Measurements from ENCODE around the gene PLSCR5.

PLSCR5 gene

DNA sequence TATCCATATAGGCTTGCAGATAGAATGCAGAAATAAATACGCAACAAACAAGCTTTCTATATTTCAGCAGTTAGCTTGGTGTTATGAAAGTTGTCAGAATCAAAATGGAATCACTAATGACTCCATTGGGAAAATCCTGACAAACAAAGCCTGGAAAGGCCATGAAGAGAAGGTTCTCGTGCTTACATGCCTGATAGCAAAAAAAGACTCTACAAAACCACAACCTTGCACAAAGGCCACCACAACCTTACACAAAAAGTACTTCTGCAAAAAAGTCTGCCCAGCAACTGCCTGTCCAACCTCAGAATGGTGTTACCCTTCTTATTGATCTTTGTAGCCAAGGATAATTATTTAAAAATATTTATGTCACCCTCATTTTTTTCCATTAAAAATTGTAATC, 46.4 kb downstream of the PLSCR5 start:
- Histone ChIP-seq H3K27me3 (ENCODE audit: control insufficient read depth, insufficient read depth, low read length) (no peaks in the 10 kb centered on the region), H3K4me1 (ENCODE audit: control insufficient read depth, insufficient read depth, low read length) (no peaks in the 10 kb centered on the region; the same call in 1 of the 2 replicates), H3K9ac (ENCODE audit: low read depth, low read length) (no peak overlapping the region), H3K4me3 (ENCODE audit: low read depth, low read length) (no peak overlapping the region), H3K27ac (ENCODE audit: low read depth, low read length) (no peak overlapping the region), H3K36me3 (ENCODE audit: control insufficient read depth, insufficient read depth, low read length) (no peaks in the 10 kb centered on the region), H3K9me3 (ENCODE audit: control insufficient read depth, insufficient read depth, low read length) (no peaks in the 10 kb centered on the region; the same call in 1 of the 2 replicates)

DNA sequence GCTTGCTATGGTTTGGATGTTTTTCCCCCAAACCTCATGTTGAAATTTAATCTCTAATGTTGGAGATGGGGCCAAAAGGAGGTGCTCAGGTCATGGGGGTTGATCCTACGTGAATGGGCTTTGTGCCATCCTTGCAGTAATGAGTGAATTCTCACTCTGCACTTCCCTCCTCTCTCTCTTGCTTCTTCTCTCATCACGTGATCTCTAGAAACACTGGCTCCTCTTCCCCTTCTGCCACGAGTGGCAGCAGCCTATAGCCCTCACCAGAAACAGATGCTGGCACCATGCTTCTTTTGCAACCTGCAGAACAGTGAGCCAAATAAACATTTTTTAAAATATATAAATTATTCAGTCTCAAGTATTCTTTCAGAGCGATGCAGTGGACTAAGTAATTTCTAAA, 47.4 kb downstream of the PLSCR5 start:
- H3K27me3 ChIP-seq (ENCODE audit: control insufficient read depth, insufficient read depth, low read length) = no peaks in the 10 kb centered on the region
- H3K9ac ChIP-seq (ENCODE audit: low read depth, low read length) = no peak overlapping the region
- H3K36me3 ChIP-seq (ENCODE audit: control insufficient read depth, insufficient read depth, low read length) = no peaks in the 10 kb centered on the region
- H3K9me3 ChIP-seq (ENCODE audit: control insufficient read depth, insufficient read depth, low read length) = no peaks in the 10 kb centered on the region; the same call in 1 of the 2 replicates
- H3K4me1 ChIP-seq (ENCODE audit: control insufficient read depth, insufficient read depth, low read length) = no peaks in the 10 kb centered on the region; the same call in 1 of the 2 replicates
- H3K27ac ChIP-seq (ENCODE audit: low read depth, low read length) = no peak overlapping the region
- H3K4me3 ChIP-seq (ENCODE audit: low read depth, low read length) = no peak overlapping the region

DNA sequence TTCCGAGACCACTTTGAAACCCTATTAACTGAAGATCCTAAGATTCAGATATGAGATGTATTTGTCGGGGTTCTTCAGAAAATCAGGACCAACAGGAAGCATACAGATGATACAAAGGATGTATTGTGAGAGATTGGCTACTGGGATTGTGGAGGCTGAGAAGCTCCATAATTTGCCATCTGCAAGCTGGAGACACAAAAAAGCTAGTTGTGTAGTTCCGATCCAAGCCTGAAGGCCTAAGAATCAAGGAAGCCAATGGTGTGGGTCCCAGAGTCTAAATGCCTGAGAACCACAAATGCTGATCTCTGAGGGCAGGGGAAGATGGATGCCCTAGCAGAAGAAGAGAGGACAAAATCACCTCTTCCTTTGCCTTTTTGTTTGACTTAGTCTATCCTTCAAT, 49.8 kb downstream of the PLSCR5 start:
- Histone ChIP-seq H3K9me3 (ENCODE audit: control insufficient read depth, insufficient read depth, low read length) (no peaks in the 10 kb centered on the region; the same call in 1 of the 2 replicates), H3K36me3 (ENCODE audit: control insufficient read depth, insufficient read depth, low read length) (no peaks in the 10 kb centered on the region), H3K27me3 (ENCODE audit: control insufficient read depth, insufficient read depth, low read length) (no peaks in the 10 kb centered on the region), H3K4me1 (ENCODE audit: control insufficient read depth, insufficient read depth, low read length) (peaks cover 10% of the 10 kb centered on the region), H3K27ac (ENCODE audit: low read depth, low read length) (no peak overlapping the region), H3K9ac (ENCODE audit: low read depth, low read length) (no peak overlapping the region), H3K4me3 (ENCODE audit: low read depth, low read length) (no peak overlapping the region)

DNA sequence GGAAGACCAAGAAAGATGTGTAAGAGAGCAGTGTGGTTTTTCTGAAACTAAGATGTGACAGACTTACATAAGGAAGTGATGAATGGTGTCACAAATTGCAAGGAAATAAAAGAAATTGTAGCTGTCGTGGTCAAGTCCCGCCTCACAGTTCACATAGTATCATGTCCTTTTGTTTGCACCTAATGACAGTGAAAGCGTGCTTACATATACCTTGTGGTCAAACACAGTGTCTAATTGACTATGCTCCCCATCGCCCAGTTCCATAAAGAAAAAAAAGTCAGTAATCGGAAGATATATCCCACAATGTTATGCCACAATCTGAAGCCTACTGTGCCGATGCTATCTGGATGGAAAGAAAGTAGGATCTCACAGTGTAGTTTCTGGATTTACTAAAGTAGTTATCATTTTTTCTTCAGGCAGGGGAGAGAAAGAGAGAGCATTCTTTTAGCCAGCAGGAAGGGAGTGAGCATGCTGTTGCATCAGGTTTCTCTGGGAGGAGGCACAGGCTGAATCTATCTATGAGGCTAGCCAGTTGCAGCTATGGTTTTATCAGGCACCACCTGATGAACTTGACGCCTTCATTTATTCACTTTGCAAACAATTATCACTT, 50.9 kb downstream of the PLSCR5 start:
- no peak overlapping the region for H3K4me3 ChIP-seq (ENCODE audit: low read depth, low read length)
- H3K9ac ChIP-seq (ENCODE audit: low read depth, low read length) = no peak overlapping the region
- no peaks in the 10 kb centered on the region for H3K36me3 ChIP-seq (ENCODE audit: control insufficient read depth, insufficient read depth, low read length)
- peaks cover 20% of the 10 kb centered on the region for H3K4me1 ChIP-seq (ENCODE audit: control insufficient read depth, insufficient read depth, low read length)
- H3K27ac ChIP-seq (ENCODE audit: low read depth, low read length) = no peak overlapping the region
- no peaks in the 10 kb centered on the region; the same call in 1 of the 2 replicates for H3K9me3 ChIP-seq (ENCODE audit: control insufficient read depth, insufficient read depth, low read length)
- H3K27me3 ChIP-seq (ENCODE audit: control insufficient read depth, insufficient read depth, low read length) = no peaks in the 10 kb centered on the region

DNA sequence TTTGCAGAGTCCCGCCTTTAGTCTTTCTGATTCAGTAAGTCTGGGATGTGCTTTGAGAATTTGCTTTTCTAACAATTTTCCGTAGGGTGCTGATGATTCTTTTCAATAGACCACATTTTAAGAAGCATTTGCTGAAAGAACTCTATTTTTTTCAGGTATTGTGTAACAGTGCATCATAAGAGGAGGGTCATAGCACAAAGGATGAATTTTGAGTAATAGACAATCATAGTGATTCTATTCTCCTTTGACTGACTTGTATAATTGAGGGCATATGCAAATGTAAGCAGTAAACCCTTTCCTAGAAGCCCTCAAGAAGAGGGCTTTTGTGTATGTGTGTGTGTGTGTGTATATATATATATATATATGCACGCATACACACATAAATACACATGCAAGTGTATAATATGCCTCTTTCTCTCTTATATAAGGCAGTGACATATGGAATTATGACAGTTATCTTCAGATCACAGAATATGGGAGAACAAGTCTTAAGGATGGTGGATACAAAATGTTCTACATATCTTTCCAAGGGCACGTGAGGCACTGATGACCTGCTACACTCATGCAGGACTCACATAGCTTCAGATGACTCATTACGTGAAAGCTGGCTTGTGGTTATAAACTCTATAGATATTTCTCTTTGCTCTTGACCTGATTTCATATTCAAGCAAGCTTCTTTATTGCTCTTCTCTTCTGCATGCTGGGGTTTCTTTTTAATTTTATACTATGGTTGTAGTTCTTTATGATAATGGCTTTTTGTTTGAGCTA, 54.2 kb downstream of the PLSCR5 start:
- Histone ChIP-seq H3K36me3 (ENCODE audit: control insufficient read depth, insufficient read depth, low read length) (no peaks in the 10 kb centered on the region), H3K4me3 (ENCODE audit: low read depth, low read length) (no peak overlapping the region), H3K27me3 (ENCODE audit: control insufficient read depth, insufficient read depth, low read length) (no peaks in the 10 kb centered on the region), H3K27ac (ENCODE audit: low read depth, low read length) (no peak overlapping the region), H3K9ac (ENCODE audit: low read depth, low read length) (no peak overlapping the region), H3K9me3 (ENCODE audit: control insufficient read depth, insufficient read depth, low read length) (no peaks in the 10 kb centered on the region), H3K4me1 (ENCODE audit: control insufficient read depth, insufficient read depth, low read length) (peaks cover 24% of the 10 kb centered on the region)

DNA sequence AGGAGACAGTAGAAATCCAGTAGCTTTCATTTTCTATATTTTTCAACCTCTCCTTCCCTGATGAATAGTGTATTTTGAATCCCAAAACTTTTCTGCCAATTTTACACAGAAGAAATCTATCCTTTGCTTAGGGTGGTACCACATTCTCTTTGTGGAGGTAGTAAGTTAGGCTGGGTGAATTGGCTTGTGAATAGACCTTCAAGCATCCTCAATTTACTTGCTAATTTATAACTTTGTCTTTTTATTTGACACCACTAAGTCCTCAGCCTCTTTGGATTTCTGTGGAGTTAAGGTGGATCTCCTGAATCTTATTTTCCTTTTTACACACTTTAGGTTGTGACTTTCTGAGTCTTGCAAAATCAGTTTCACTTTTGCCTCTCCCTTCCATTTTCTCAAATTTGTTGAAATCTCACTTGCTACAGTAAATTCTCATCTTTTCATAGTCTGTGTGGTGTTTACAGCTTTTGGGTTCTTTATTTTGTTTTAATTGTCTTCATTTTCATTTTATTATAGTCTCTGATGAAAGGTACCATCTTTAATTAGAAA, 55.0 kb downstream of the PLSCR5 start:
- Histone ChIP-seq H3K27me3 (ENCODE audit: control insufficient read depth, insufficient read depth, low read length) (no peaks in the 10 kb centered on the region), H3K4me1 (ENCODE audit: control insufficient read depth, insufficient read depth, low read length) (peaks cover 25% of the 10 kb centered on the region), H3K36me3 (ENCODE audit: control insufficient read depth, insufficient read depth, low read length) (no peaks in the 10 kb centered on the region), H3K9ac (ENCODE audit: low read depth, low read length) (no peak overlapping the region), H3K9me3 (ENCODE audit: control insufficient read depth, insufficient read depth, low read length) (no peaks in the 10 kb centered on the region), H3K4me3 (ENCODE audit: low read depth, low read length) (no peak overlapping the region), H3K27ac (ENCODE audit: low read depth, low read length) (no peak overlapping the region)

DNA sequence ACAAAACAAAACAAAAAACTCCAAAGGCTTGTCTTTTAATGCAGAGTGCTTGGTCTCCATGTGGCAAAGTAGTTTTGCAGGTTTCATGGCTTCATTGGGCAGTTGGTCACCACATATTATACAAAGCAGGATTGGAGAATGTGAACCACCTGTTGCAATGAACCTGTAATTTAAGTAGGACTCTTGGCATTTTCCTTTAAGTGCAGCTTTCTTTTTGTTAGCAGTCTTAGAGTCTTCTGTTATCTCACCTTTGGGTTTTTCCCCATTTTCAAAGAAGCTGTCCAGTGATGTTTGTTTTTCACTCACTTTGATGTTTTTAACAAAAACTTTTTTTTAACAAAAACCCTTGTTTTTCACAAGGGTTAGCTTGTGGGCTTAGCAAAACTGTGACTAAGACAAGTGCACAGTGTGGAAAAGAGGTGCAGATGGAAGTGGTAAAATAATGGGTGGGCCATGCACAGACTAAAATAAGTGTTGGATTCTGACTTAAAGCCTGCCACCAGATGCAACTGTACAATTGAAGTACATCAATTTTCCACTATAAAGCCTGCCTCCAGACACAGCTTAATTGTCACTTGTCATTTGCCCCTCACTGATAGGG, 57.8 kb downstream of the PLSCR5 start:
- peaks cover 35% of the 10 kb centered on the region for H3K4me1 ChIP-seq (ENCODE audit: control insufficient read depth, insufficient read depth, low read length)

DNA sequence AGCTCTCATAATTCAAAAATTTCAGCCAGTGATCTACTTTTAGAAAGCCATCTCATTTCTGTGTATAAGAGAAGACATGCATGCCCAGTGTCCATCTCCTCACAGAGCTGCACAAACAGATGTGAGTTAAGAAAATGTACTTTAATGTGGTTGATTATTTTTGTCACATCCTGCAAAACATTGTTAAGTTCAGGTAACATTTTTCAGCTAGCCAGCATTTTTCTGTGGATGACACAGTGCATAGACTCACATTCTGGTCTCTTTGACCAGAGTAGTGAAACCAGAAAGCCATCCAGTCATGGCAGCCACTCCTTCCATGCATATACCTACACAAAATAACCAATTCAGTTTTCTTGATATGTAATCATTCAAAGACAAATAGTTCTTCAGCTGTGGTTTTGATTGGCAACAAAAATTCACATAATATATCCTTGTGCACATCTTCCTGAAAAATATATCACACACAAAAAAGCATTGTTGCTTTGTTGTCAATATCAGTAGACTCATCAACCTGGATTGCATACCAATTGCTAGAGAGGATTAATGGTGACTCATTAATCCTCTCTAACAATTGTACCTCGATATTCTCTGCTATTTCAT, 58.7 kb downstream of the PLSCR5 start:
- H3K27ac ChIP-seq (ENCODE audit: low read depth, low read length) = no peak overlapping the region
- peaks cover 41% of the 10 kb centered on the region for H3K4me1 ChIP-seq (ENCODE audit: control insufficient read depth, insufficient read depth, low read length)
- H3K9ac ChIP-seq (ENCODE audit: low read depth, low read length) = no peak overlapping the region
- H3K9me3 ChIP-seq (ENCODE audit: control insufficient read depth, insufficient read depth, low read length) = no peaks in the 10 kb centered on the region
- H3K27me3 ChIP-seq (ENCODE audit: control insufficient read depth, insufficient read depth, low read length) = no peaks in the 10 kb centered on the region
- H3K36me3 ChIP-seq (ENCODE audit: control insufficient read depth, insufficient read depth, low read length) = no peaks in the 10 kb centered on the region
- no peak overlapping the region for H3K4me3 ChIP-seq (ENCODE audit: low read depth, low read length)

More for the DNA sequence above, 57.8 kb downstream of the PLSCR5 start:
- Histone ChIP-seq H3K4me3 (ENCODE audit: low read depth, low read length) (no peak overlapping the region), H3K27ac (ENCODE audit: low read depth, low read length) (no peak overlapping the region), H3K9me3 (ENCODE audit: control insufficient read depth, insufficient read depth, low read length) (no peaks in the 10 kb centered on the region), H3K9ac (ENCODE audit: low read depth, low read length) (no peak overlapping the region), H3K36me3 (ENCODE audit: control insufficient read depth, insufficient read depth, low read length) (no peaks in the 10 kb centered on the region), H3K27me3 (ENCODE audit: control insufficient read depth, insufficient read depth, low read length) (no peaks in the 10 kb centered on the region)

DNA sequence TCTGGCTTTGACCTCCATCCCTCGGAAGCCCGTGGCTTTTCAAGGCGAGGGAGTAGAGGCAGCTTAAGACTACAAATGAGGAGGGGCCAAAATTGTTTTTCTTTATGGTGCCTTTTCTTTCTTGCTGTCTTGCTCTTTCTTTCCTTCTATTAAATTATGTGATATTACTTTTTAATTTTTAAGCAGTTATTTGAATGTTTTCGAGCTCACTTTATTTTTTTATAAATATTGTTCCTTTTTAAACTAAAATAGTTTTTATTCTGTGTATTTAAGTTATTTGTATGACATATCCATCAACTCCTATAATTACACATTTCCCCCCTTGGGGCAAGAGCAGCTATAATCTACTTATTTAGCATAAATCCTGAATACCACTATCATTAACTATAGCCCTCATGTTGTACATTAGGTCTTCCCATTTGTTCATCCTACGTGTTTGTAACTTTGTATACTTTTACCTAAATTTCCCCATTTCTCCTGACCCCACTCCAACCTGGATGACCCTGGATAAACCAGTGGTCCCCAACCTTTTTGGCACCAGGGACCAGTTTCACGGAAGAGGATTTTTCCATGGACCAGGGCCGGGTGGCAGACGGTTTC, 60.1 kb downstream of the PLSCR5 start:
- 0 out of 2 replicates have a peak, but pooled peaks cover 5% of the 10 kb centered on the region for H3K36me3 ChIP-seq (ENCODE audit: control insufficient read depth, insufficient read depth, low read length)
- H3K27me3 ChIP-seq (ENCODE audit: control insufficient read depth, insufficient read depth, low read length) = no peaks in the 10 kb centered on the region
- H3K4me3 ChIP-seq (ENCODE audit: low read depth, low read length) = peak overlapping the region; percentile 67
- peak overlapping the region; percentile 58 for H3K9ac ChIP-seq (ENCODE audit: low read depth, low read length)
- H3K9me3 ChIP-seq (ENCODE audit: control insufficient read depth, insufficient read depth, low read length) = no peaks in the 10 kb centered on the region
- H3K4me1 ChIP-seq (ENCODE audit: control insufficient read depth, insufficient read depth, low read length) = peaks cover 38% of the 10 kb centered on the region
- H3K27ac ChIP-seq (ENCODE audit: low read depth, low read length) = peak overlapping the region; percentile 87
